RWPE1 (cell line): ENCODE measurements around the gene MAP7D1.

ENCODE experiments used
- CTCF ChIA-PET: fragments of 350-600 bp; sonication (Branson Sonifier 250); formaldehyde crosslinking; extraction: SDS; loops from one replicate; lab custom pipeline; 2021; lab: Yijun Ruan, JAX
- POLR2A ChIA-PET: fragments of 400-600 bp; formaldehyde crosslinking; extraction: SDS; loops from one replicate; lab custom pipeline; 2020; ENCODE audit warnings: antibody characterized with exemption; ENCODE audit not compliant: low non-redundant PET; lab: Yijun Ruan, JAX
- DNase-seq: peaks from one replicate; pipeline ENCODE4 v3.0.0; 2012; ENCODE audit warnings: low spot score
- H3K27ac ChIP-seq: fragments of 450-650 bp; 2 replicates; pipeline ENCODE4 v1.5.1; 2017
- CTCF ChIP-seq: fragments of 450-650 bp; conservative IDR thresholded peaks from 2 replicates; pipeline ENCODE4 v1.5.1; 2017; ENCODE audit warnings: low read depth, mild to moderate bottlenecking

The MAP7D1 gene

GRCh38 chr1:36161641-36162531 is 5.9 kb downstream of the MAP7D1 start:
- ChIA-PET POLR2A (interaction anchor here (1.2 kb wide), 1 partner anchor 26 kb away, joined by 3 read pairs; no protein-coding TSS in a partner anchor), CTCF (interaction anchor here (0.5 to 1.9 kb wide), 3 partner anchors 9 to 130 kb away, joined by 3 to 8 read pairs (median 6); no protein-coding TSS in a partner anchor)
- peak overlapping the region; percentile 96 for H3K27ac ChIP-seq
- TF ChIP-seq CTCF: no peak
- peak; percentile 80 for DNase-seq

GRCh38 chr1:36162680-36163239 is 6.8 kb downstream of the MAP7D1 start:
- CTCF ChIA-PET: interaction anchor here (0.7 to 1.9 kb wide), 2 partner anchors 25 to 1963 kb away, joined by 4 to 8 read pairs; no protein-coding TSS in a partner anchor
- TF ChIP-seq CTCF: no peak
- H3K27ac ChIP-seq: peak overlapping the region; percentile 96
- POLR2A ChIA-PET: no interaction called here
- no peak for DNase-seq

- ChIA-PET POLR2A (interaction anchor here (0.8 kb wide), 1 partner anchor 18 kb away, joined by 3 read pairs; no protein-coding TSS in a partner anchor), CTCF (interaction anchor here (0.7 to 0.9 kb wide), 2 partner anchors 14 to 1962 kb away, joined by 4 read pairs; partner anchors contain the start of gene TRAPPC3)
- no peak overlapping the region for H3K27ac ChIP-seq
- no peak for TF ChIP-seq CTCF
- no peak for DNase-seq
Observed at GRCh38 chr1:36163426-36163825, 7.5 kb downstream of the MAP7D1 start.

- no peak overlapping the region; the same call in 1 of the 2 replicates for H3K27ac ChIP-seq
- TF ChIP-seq CTCF: no peak
- DNase-seq: no peak
- POLR2A ChIA-PET: no interaction called here
- CTCF ChIA-PET: no interaction called here
Observed at GRCh38 chr1:36164361-36164760, 8.4 kb downstream of the MAP7D1 start.

GRCh38 chr1:36165145-36165544 is 9.2 kb downstream of the MAP7D1 start:
- H3K27ac ChIP-seq: peak overlapping the region; percentile 95
- CTCF ChIA-PET: interaction anchor here (0.6 to 1.0 kb wide), 2 partner anchors 23 to 264 kb away, joined by 3 to 4 read pairs; no protein-coding TSS in a partner anchor
- no peak for DNase-seq
- POLR2A ChIA-PET: interaction anchor here (0.7 kb wide), 1 partner anchor 13 kb away, joined by 4 read pairs; no protein-coding TSS in a partner anchor
- TF ChIP-seq CTCF: no peak

GRCh38 chr1:36166136-36166535 is 10.2 kb downstream of the MAP7D1 start:
- H3K27ac ChIP-seq: peak overlapping the region; percentile 95
- ChIA-PET CTCF (interaction anchor here (0.7 to 0.8 kb wide), 3 partner anchors 15 to 1135 kb away, joined by 3 to 4 read pairs (median 3); no protein-coding TSS in a partner anchor), POLR2A (no interaction called here)
- DNase-seq: no peak
- TF ChIP-seq CTCF: no peak
